ENCODE data around the gene ATF6. TPM values are rescaled to one million over a fixed set of nuclear protein-coding genes. Genes with fewer than 3 reads are reported as not detected.

The ATF6 gene
- total and polyA plus RNA-seq, 12 donors: 2.6 to 20.9 (median 15.2) TPM

- peaks cover 0 to 49% (median 6%) of the 10 kb centered on the region in 9 donors for H3K36me3 ChIP-seq
- no peaks in the 10 kb centered on the region for H3K27me3 ChIP-seq
- no peaks in the 10 kb centered on the region for H3K9me3 ChIP-seq
- H3K4me1 ChIP-seq: peaks cover 0 to 6% (median 0%) of the 10 kb centered on the region in 9 donors
- 96 to 97% methylated on average over 1 of the region's 1 CpG for WGBS, 2 donors
- no peak overlapping the region for H3K27ac ChIP-seq
- no peak overlapping the region for H3K4me3 ChIP-seq
- DNase-seq (no peak), ATAC-seq (no peak)
- no peak for TF ChIP-seq CTCF (IDR thresholded peaks at IDR 0.05)
- intact Hi-C loops (cut with DNase I): no loop called here
These were observed 177.6 kb downstream of the ATF6 start for GRCh38 chr1:161943737-161944136.

- no peak for ATAC-seq
- peaks cover 0 to 42% (median 6%) of the 10 kb centered on the region in 9 donors for H3K36me3 ChIP-seq
- H3K27me3 ChIP-seq: no peaks in the 10 kb centered on the region
- DNase-seq: no peak
- intact Hi-C loops (cut with DNase I): no loop called here
- no peak overlapping the region for H3K27ac ChIP-seq
- H3K9me3 ChIP-seq: no peaks in the 10 kb centered on the region
- no peak overlapping the region for H3K4me3 ChIP-seq
- 85 to 91% methylated on average over 2 of the region's 2 CpGs for WGBS, 2 donors
- TF ChIP-seq CTCF (IDR thresholded peaks at IDR 0.05): no peak
- H3K4me1 ChIP-seq: peaks cover 0 to 12% (median 3%) of the 10 kb centered on the region in 9 donors
These were observed 178.3 kb downstream of the ATF6 start for GRCh38 chr1:161944381-161944780.

- intact Hi-C loops (cut with DNase I): no loop called here
These were observed 179.4 kb downstream of the ATF6 start for GRCh38 chr1:161945306-161946060.

More at GRCh38 chr1:161945306-161946060, 179.4 kb downstream of the ATF6 start:
- ATAC-seq: no peak
- no peak overlapping the region for H3K4me3 ChIP-seq
- H3K4me1 ChIP-seq: peaks cover 0 to 20% (median 10%) of the 10 kb centered on the region in 9 donors
- peaks cover 0 to 41% (median 6%) of the 10 kb centered on the region in 9 donors for H3K36me3 ChIP-seq
- H3K9me3 ChIP-seq: no peaks in the 10 kb centered on the region
- 84% methylated on average over 3 of the region's 3 CpGs for WGBS, 2 donors
- peak overlapping the region in 1 of 10 donors; percentile 33 for H3K27ac ChIP-seq
- no peak for TF ChIP-seq CTCF (IDR thresholded peaks at IDR 0.05)
- H3K27me3 ChIP-seq: no peaks in the 10 kb centered on the region
- no peak for DNase-seq

All from heart right ventricle (tissue), 16 donors.